Skin epidermis (tissue), 12 donors: Measurements from ENCODE around the gene ADAM12.

Experiments used
- H3K27ac ChIP-seq, 21 experiments: fragments of 200-600 bp; sonication (generic) in 11 of 21; one replicate each; pipeline ENCODE4 v1.5.0; 2020; ENCODE audit warnings: mild to moderate bottlenecking in 3 of 21, inconsistent platforms in 2 of 21, moderate library complexity in 2 of 21
- H3K4me3 ChIP-seq, 7 experiments: fragments of 200-600 bp; sonication (generic) in 2 of 7; one replicate each; pipeline ENCODE4 v1.5.0; 2020; ENCODE audit warnings: inconsistent platforms in 2 of 7, mild to moderate bottlenecking in 2 of 7, moderate library complexity in 1 of 7

Gene ADAM12

GRCh38 chr10:126243971-126244370, 144.3 kb downstream of the ADAM12 start:
- Histone ChIP-seq H3K27ac (peak overlapping the region in 8 of 21 experiments; percentile 37 to 82 (median 66)), H3K4me3 (no peak overlapping the region)

- Histone ChIP-seq H3K4me3 (no peak overlapping the region), H3K27ac (peak overlapping the region in 14 of 21 experiments; percentile 1 to 82 (median 56))
Observed at GRCh38 chr10:126243306-126243705, 145.0 kb downstream of the ADAM12 start.

- Histone ChIP-seq H3K4me3 (no peak overlapping the region), H3K27ac (peak overlapping the region in 15 of 21 experiments; percentile 1 to 82 (median 54))
Observed at GRCh38 chr10:126242397-126243260, 145.6 kb downstream of the ADAM12 start.

GRCh38 chr10:126240483-126240882, 147.8 kb downstream of the ADAM12 start:
- no peak overlapping the region for H3K27ac ChIP-seq
- H3K4me3 ChIP-seq, result no peak overlapping the region

- Histone ChIP-seq H3K27ac (no peak overlapping the region), H3K4me3 (no peak overlapping the region)
Observed at GRCh38 chr10:126239844-126240243, 148.4 kb downstream of the ADAM12 start.

- no peak overlapping the region for H3K27ac ChIP-seq
- no peak overlapping the region for H3K4me3 ChIP-seq
Observed at GRCh38 chr10:126235979-126236851, 152.1 kb downstream of the ADAM12 start.

- Histone ChIP-seq H3K27ac (no peak overlapping the region), H3K4me3 (no peak overlapping the region)
Observed at GRCh38 chr10:126235091-126235978, 152.9 kb downstream of the ADAM12 start.

- Histone ChIP-seq H3K4me3 (no peak overlapping the region), H3K27ac (no peak overlapping the region)
Observed at GRCh38 chr10:126234630-126235029, 153.6 kb downstream of the ADAM12 start.

- H3K4me3 ChIP-seq, result no peak overlapping the region
- H3K27ac ChIP-seq, result no peak overlapping the region
Observed at GRCh38 chr10:126233182-126234148, 154.8 kb downstream of the ADAM12 start.

- peak overlapping the region in 1 of 21 experiments; percentile 14 for H3K27ac ChIP-seq
- H3K4me3 ChIP-seq, result no peak overlapping the region
Observed at GRCh38 chr10:126230587-126230986, 157.7 kb downstream of the ADAM12 start.

- Histone ChIP-seq H3K4me3 (no peak overlapping the region), H3K27ac (peak overlapping the region in 1 of 21 experiments; percentile 14)
Observed at GRCh38 chr10:126229686-126230085, 158.6 kb downstream of the ADAM12 start.

GRCh38 chr10:126227762-126228134, 160.5 kb downstream of the ADAM12 start:
- no peak overlapping the region for H3K4me3 ChIP-seq
- peak overlapping the region in 5 of 21 experiments; percentile 34 to 77 (median 46) for H3K27ac ChIP-seq

GRCh38 chr10:126226988-126227761, 161.1 kb downstream of the ADAM12 start:
- Histone ChIP-seq H3K27ac (peak overlapping the region in 3 of 21 experiments; percentile 34 to 77 (median 46)), H3K4me3 (no peak overlapping the region)

GRCh38 chr10:126226205-126226604, 162.1 kb downstream of the ADAM12 start:
- H3K27ac ChIP-seq, result peak overlapping the region in 2 of 21 experiments; percentile 64 to 77

GRCh38 chr10:126225672-126226008, 162.6 kb downstream of the ADAM12 start:
- H3K27ac ChIP-seq, result peak overlapping the region in 2 of 21 experiments; percentile 64 to 77
- H3K4me3 ChIP-seq, result no peak overlapping the region

More at GRCh38 chr10:126226205-126226604, 162.1 kb downstream of the ADAM12 start:
- no peak overlapping the region for H3K4me3 ChIP-seq

GRCh38 chr10:126224967-126225671, 163.2 kb downstream of the ADAM12 start:
- Histone ChIP-seq H3K4me3 (no peak overlapping the region), H3K27ac (peak overlapping the region in 2 of 21 experiments; percentile 64 to 80)

- Histone ChIP-seq H3K4me3 (no peak overlapping the region), H3K27ac (peak overlapping the region in 11 of 21 experiments; percentile 1 to 80 (median 47))
Observed at GRCh38 chr10:126223512-126224067, 164.7 kb downstream of the ADAM12 start.
